K562 (cell line): ENCODE results near the gene OTOG. TPM values are rescaled to one million over a fixed set of nuclear protein-coding genes. Genes with fewer than 3 reads are reported as not detected.

Experiments used
- ATAC-seq: fragments of 200-7000 bp; cut with Tn5 transposase; 3 replicates; pipeline ENCODE4 v1.9.1; 2020; ENCODE audit warnings: moderate library complexity
- BruUV-seq: library from RNA; stranded (reverse); fragments of 400-500 nt; replicated peaks from 2 replicates; lab custom pipeline; 2021; lab: Mats Ljungman, UMichigan
- CTCF ChIA-PET: fragments of 300-600 bp; formaldehyde crosslinking; extraction: SDS; loops from one replicate; lab custom pipeline; 2021; ENCODE audit warnings: low intra/inter-chr PET ratio; lab: Yijun Ruan, JAX
- POLR2A ChIA-PET: fragments of 300-600, 350-650 bp; sonication (Branson Sonifier 250); formaldehyde crosslinking; extraction: SDS; loops from one replicate; lab custom pipeline; 2021; ENCODE audit warnings: antibody characterized with exemption, inconsistent platforms; lab: Yijun Ruan, JAX
- DNase-seq, 4 experiments: peaks; one replicate each; pipeline versions ENCODE4 v3.0.0 to v3.0.0-alpha.2; 2011 to 2018; ENCODE audit warnings: low spot score in 3 of 4, mixed read lengths in 3 of 4; ENCODE audit errors: extremely low read depth in 1 of 4
- FAIRE-seq: peaks from 2 replicates; lab custom pipeline; 2011; peaks lifted over from hg19 to GRCh38; lab: Jason Lieb, UNC
- H2AFZ ChIP-seq: 2 replicates; pipeline ENCODE4 v1.6.0; 2011; ENCODE audit warnings: low read depth, low read length, control low read depth, inconsistent platforms
- H3K27ac ChIP-seq: fragments of 200-600 bp; 3 replicates; pipeline ENCODE4 v1.8.0; 2011; ENCODE audit warnings: low read depth, mild to moderate bottlenecking, control low read depth, inconsistent platforms, low read length, moderate library complexity, mixed read lengths; ENCODE audit errors: extremely low read depth
- H3K27me3 ChIP-seq, 2 experiments: fragments of 300-600 bp in 1 of 2; 2 replicates in 1 of 2; 3 replicates in 1 of 2; pipeline versions ENCODE4 v1.6.0 to v1.8.0; 2011; ENCODE audit warnings: inconsistent platforms in 2 of 2, low read length in 2 of 2, mild to moderate bottlenecking in 1 of 2, mixed read lengths in 1 of 2, moderate library complexity in 1 of 2; ENCODE audit not compliant: control insufficient read depth in 2 of 2, insufficient read depth in 2 of 2
- H3K36me3 ChIP-seq: fragments of 300-600 bp; 3 replicates; pipeline ENCODE4 v1.8.0; 2011; ENCODE audit warnings: mild to moderate bottlenecking, low read length, inconsistent platforms; ENCODE audit not compliant: control insufficient read depth, insufficient read depth
- H3K4me1 ChIP-seq, 2 experiments: fragments of 200-600 bp in 1 of 2; replicated peaks in 1 of 2; 2 replicates in 1 of 2; 3 replicates in 1 of 2; pipeline versions ENCODE4 v1.5.1 to v1.8.0; 2011; ENCODE audit warnings: inconsistent platforms in 2 of 2, low read length in 2 of 2, mild to moderate bottlenecking in 1 of 2, mixed read lengths in 1 of 2, moderate library complexity in 1 of 2; ENCODE audit not compliant: control insufficient read depth in 2 of 2, insufficient read depth in 2 of 2
- H3K4me2 ChIP-seq: 2 replicates; pipeline ENCODE4 v1.6.1; 2011; ENCODE audit warnings: low read length, control low read depth, inconsistent platforms, mixed read lengths; ENCODE audit not compliant: insufficient read depth
- H3K4me3 ChIP-seq: fragments of 200-600 bp; sonication (generic), shearing (Covaris generic); 2 replicates; pipeline ENCODE4 v1.5.1; 2016; ENCODE audit warnings: control low read depth, inconsistent platforms
- H3K79me2 ChIP-seq: fragments of 200-600 bp; 3 replicates; pipeline ENCODE4 v1.8.0; 2011; ENCODE audit warnings: low read length, inconsistent platforms; ENCODE audit not compliant: control insufficient read depth, insufficient read depth
- H3K9ac ChIP-seq, 2 experiments: 2 replicates each; pipeline versions ENCODE4 v1.6.0 to v1.6.1; 2011; ENCODE audit warnings: low read depth in 2 of 2, low read length in 2 of 2, control low read depth in 1 of 2, inconsistent platforms in 1 of 2, mild to moderate bottlenecking in 1 of 2, mixed read lengths in 1 of 2; ENCODE audit not compliant: insufficient read depth in 1 of 2
- H3K9me1 ChIP-seq: one replicate; pipeline ENCODE4 v1.6.0; 2011; ENCODE audit warnings: inconsistent platforms, mild to moderate bottlenecking, low read length, moderate library complexity; ENCODE audit not compliant: control insufficient read depth, insufficient read depth
- H3K9me3 ChIP-seq: replicated peaks from 2 replicates; pipeline ENCODE4 v1.5.1; 2011; ENCODE audit warnings: low read depth, low read length, inconsistent platforms; ENCODE audit not compliant: control insufficient read depth, insufficient read depth
- H4K20me1 ChIP-seq: replicated peaks from 2 replicates; pipeline ENCODE4 v1.6.1; 2011; ENCODE audit warnings: low read length, inconsistent platforms, mixed read lengths; ENCODE audit not compliant: control insufficient read depth, insufficient read depth
- FOXP1 ChIP-seq: sonication (generic); formaldehyde crosslinking; IDR thresholded peaks from 2 replicates; pipeline ENCODE4 v1.8.0; 2022; ENCODE audit warnings: mild to moderate bottlenecking, missing genetic modification reagents
- HNRNPUL1 ChIP-seq: fragments of 200-400 bp; formaldehyde crosslinking; IDR thresholded peaks from 2 replicates; pipeline ENCODE4 v1.6.1; 2017; ENCODE audit warnings: low read length
- WGBS: fragments of 100-300 bp; shearing (Covaris generic); methylation state at CpG from one replicate; pipeline ENCODE4 v1.1.6; 2016; ENCODE audit warnings: low coverage, mixed read lengths; ENCODE audit not compliant: insufficient coverage; ENCODE audit errors: missing lambda C conversion rate; 5-methylcytosine and 5-hydroxymethylcytosine counted together
- in situ Hi-C: fragments of 300-500 bp; cut with MboI; formaldehyde crosslinking; loops from 4 replicates; pipeline ENCODE4 v1.15.0; 2018; ENCODE audit warnings: inconsistent platforms, mixed read lengths
- intact Hi-C: fragments of 100-400 bp; cut with micrococcal nuclease; formaldehyde crosslinking; loops from 2 replicates; pipeline ENCODE4 v1.14.2; 2022
- polyA plus RNA-seq, 8 experiments: library from polyadenylated mRNA; depleted of rRNA in 4 of 8; stranded (reverse) in 5 of 8; unstranded in 3 of 8; fragments of >200 nt; fragmentation: Nextera tagmentation in 2 of 8; fragmentation: Illumina TruSeq in 1 of 8; extraction: Ambion mirVana in 2 of 8; extraction: Trizol in 1 of 8; gene quantifications; 2 replicates each; pipeline versions ENCODE4 v1.2.1 to v1.2.3, GENCODE V29; 2011 to 2014; ENCODE audit warnings: inconsistent platforms in 1 of 8, missing spikeins in 1 of 8
- total RNA-seq, 7 experiments: library from RNA; depleted of rRNA in 6 of 7; stranded (reverse); fragments of >200 nt in 6 of 7; fragmentation: Illumina TruSeq in 2 of 7; extraction: Trizol in 2 of 7; gene quantifications; 2 replicates each; pipeline versions ENCODE4 v1.2.1 to v1.2.3, GENCODE V29; 2011 to 2021; ENCODE audit warnings: low replicate concordance in 1 of 7
- TF ChIP-seq, protein P1 (sequence below): fragments of 450-650 bp; IDR thresholded peaks from 2 replicates; pipeline ENCODE4 v1.7.0; 2016; ENCODE audit warnings: borderline replicate concordance
- TF ChIP-seq, protein P2 (sequence below): fragments of 250-450 bp; sonication (Bioruptor Pico); IDR thresholded peaks from 2 replicates; pipeline ENCODE4 v1.5.0; 2021; ENCODE audit warnings: mild to moderate bottlenecking, moderate library complexity

The OTOG gene
- total and polyA plus RNA-seq, 9 of the 15 experiments (the other 6 are each of a cell fraction or from before 2014, with no cell fraction given): not detected

DNA sequence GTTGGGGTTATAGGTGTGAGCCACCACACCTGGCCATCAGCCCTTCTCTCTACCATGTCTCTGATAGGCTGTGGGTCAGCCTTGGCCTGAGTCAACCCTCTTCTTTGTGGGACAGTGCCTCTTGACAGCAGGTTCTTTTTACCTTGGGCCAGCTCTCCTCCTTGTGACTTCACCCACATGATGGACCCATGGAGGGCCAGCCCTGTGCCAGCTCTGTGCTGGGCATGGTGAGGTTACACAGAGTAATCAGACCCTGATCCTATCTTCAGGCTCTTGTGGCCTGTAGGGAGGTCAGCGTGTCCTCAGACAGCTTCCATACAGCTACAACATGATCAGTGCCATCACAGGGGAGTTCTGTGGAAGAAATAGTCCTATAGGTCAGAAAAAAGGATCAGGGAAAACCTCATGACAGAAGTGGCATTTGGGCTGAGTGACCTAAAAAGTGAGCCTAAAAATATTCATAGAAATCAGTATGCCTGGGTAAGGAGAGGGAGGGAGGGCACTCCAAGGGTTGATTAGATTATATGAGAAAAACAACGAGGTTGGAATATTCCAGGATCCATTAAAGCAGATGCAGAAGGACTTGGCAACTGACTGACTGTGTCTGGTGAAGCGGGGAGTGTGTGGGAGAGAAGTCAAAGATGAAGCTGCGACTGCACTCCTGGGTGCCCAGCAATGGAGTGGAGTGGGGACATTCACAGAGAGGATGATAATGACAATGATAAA lies 17.1 kb downstream of the OTOG start:
- H3K36me3 ChIP-seq: no peaks in the 10 kb centered on the region
- no TSS peak for BruUV-seq
- peaks cover 2 to 14% of the 10 kb centered on the region in 2 experiments; a peak in 3 of 5 replicates for H3K27me3 ChIP-seq
- POLR2A ChIA-PET: no interaction called here
- no peaks in the 10 kb centered on the region for H3K4me1 ChIP-seq
- CTCF ChIA-PET: interaction anchor here (1.4 kb wide), 1 partner anchor 167 kb away, joined by 3 read pairs; no protein-coding TSS in a partner anchor
- H4K20me1 ChIP-seq: 0 out of 2 replicates have a peak, but pooled peaks cover 6% of the 10 kb centered on the region
- intact Hi-C loops: no loop called here
- no peak overlapping the region for H3K4me2 ChIP-seq
- WGBS: 9% methylated on average over 4 of the region's 4 CpGs
- FAIRE-seq (no peak), ATAC-seq (no peak), DNase-seq (no peak)
- no peak overlapping the region for H3K27ac ChIP-seq
- H3K9me1 ChIP-seq: no peaks in the 10 kb centered on the region
- in situ Hi-C loops: no loop called here
- no peak overlapping the region for H3K9ac ChIP-seq
- H3K4me3 ChIP-seq: no peak overlapping the region
- TF ChIP-seq, protein P1, sequence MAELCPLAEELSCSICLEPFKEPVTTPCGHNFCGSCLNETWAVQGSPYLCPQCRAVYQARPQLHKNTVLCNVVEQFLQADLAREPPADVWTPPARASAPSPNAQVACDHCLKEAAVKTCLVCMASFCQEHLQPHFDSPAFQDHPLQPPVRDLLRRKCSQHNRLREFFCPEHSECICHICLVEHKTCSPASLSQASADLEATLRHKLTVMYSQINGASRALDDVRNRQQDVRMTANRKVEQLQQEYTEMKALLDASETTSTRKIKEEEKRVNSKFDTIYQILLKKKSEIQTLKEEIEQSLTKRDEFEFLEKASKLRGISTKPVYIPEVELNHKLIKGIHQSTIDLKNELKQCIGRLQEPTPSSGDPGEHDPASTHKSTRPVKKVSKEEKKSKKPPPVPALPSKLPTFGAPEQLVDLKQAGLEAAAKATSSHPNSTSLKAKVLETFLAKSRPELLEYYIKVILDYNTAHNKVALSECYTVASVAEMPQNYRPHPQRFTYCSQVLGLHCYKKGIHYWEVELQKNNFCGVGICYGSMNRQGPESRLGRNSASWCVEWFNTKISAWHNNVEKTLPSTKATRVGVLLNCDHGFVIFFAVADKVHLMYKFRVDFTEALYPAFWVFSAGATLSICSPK: no peak
- TF ChIP-seq HNRNPUL1: no peak
- TF ChIP-seq, protein P2, sequence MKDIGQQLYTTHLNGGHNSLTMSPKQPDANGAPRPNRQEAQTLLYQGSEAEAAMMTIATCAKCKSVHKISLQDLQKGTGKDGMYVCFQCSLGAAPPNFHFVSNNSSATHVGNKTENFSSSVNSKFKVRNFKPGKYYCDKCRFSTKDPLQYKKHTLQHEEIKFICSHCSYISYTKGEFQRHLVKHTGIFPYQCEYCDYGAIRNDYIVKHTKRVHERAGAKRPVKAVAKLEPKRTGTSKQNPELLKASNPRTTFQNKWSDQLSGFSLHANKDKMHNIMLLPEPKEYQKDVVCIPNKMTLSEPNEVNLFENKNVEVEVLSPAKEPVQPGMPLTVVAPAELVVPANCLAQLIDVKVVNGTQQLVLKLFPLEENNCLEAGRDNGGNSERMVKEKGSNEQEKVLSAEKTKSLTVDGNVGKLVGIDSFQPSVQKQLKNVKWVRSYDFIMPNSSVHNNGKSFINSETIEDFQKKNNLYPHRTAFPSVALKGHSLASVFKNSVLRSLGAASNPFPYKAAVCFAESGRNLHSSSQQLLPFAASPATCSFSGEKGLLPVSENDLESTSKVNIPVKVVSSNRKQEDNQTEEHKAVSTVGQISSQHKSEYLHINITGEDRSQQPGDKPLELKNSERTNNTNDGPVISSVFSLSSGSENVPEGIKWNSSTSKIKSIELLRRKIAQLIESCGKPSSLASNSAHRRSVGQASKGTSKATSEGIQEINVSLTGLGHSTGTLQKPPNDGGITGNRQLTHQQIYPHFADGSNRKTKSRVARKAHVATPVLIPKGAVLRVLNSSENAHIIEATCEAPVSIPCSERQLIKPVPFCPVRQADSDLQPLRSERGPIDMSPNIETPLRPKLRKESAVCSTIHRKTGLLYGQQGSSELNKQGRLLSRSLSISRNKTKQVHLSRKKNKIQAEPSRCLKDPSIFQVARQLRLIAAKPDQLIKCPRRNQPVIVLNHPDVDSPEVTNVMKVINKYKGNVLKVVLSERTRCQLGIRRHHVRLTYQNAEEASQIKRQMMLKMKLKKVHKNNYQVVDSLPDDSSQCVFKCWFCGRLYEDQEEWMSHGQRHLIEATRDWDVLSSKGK (CRISPR knock-in tag): no peak
- no peak for TF ChIP-seq FOXP1
- H3K9me3 ChIP-seq: no peaks in the 10 kb centered on the region
- H2AFZ ChIP-seq: no peak overlapping the region
- H3K79me2 ChIP-seq: no peaks in the 10 kb centered on the region
